ENCODE measurements around the gene LATS2.

Gene LATS2

DNA sequence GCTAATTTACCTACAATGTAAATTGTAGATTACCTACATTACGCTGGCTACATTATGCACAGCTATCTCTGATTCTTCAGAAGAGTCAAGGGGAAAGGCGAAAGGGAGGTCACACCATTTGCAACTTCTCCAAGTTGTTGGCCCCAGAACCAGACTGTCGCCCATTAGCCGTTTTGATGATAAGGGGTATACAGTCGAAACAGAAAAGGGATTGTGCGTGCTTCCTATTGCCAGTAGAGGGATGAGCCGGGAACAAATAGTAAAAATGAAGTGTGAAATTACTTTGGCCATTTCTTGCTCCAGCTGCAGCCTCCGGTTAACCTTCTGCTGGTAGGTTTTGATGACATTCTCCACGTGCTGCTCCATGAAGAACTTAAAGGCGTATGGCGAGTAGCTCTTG, 73.8 kb downstream of the LATS2 start:
- H3K36me3 ChIP-seq (ENCODE audit: control insufficient read depth in 2 of 2, insufficient read depth in 1 of 2, low read length in 2 of 2) = peaks cover 0 to 52% of the 10 kb centered on the region in 2 experiments; a peak in 2 of 3 replicates
- no peak overlapping the region for H3K27ac ChIP-seq (ENCODE audit: extremely low read depth, low read depth, low read length)
- no peak for TF ChIP-seq SALL2 (tag by site-specific recombination; IDR thresholded peaks at IDR 0.05; ENCODE audit: borderline replicate concordance)
- TF ChIP-seq BCL11B (tag by site-specific recombination; IDR thresholded peaks at IDR 0.05; ENCODE audit: low read depth) = no peak
- no peak for TF ChIP-seq TCF7L2 (IDR thresholded peaks at IDR 0.05; ENCODE audit: borderline replicate concordance, low read depth, low read length)
- no peak for TF ChIP-seq ZNF2 (tag by site-specific recombination; IDR thresholded peaks at IDR 0.05)
- ChIA-PET POLR2A (no interaction called here), CTCF (no interaction called here)
- no peak overlapping the region for H3K4me3 ChIP-seq (ENCODE audit: low read depth, low read length)
- no peaks in the 10 kb centered on the region for H3K9me3 ChIP-seq (ENCODE audit: control insufficient read depth, insufficient read depth, low read depth, low read length)
- no peaks in the 10 kb centered on the region for H3K4me1 ChIP-seq (ENCODE audit: control insufficient read depth, insufficient read depth, low read length)

DNA sequence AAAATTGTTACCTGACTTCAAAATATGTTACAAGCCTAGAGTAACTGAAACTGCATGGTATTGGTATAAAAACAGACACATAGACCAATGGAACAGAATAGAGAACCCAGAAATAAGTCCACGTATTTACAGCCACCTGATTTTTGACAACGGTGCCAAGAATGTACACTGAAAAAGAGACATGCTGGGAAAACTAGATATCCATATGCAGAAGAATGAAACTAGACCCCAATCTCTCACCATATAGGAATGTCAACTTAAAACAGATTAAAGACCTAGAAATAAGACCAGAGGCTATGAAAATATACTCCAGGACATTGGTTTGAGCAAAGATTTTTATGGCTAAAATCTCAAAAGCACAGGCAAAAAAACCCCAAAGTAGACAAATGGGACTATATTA, 76.5 kb downstream of the LATS2 start:
- H3K36me3 ChIP-seq (ENCODE audit: control insufficient read depth in 2 of 2, insufficient read depth in 1 of 2, low read length in 2 of 2) = peaks cover 0 to 57% of the 10 kb centered on the region in 2 experiments; a peak in 2 of 3 replicates
- CTCF ChIA-PET = interaction anchor here (0.6 to 1.1 kb wide), 2 partner anchors 492 to 1220 kb away, joined by 4 to 7 read pairs; no protein-coding TSS in a partner anchor

DNA sequence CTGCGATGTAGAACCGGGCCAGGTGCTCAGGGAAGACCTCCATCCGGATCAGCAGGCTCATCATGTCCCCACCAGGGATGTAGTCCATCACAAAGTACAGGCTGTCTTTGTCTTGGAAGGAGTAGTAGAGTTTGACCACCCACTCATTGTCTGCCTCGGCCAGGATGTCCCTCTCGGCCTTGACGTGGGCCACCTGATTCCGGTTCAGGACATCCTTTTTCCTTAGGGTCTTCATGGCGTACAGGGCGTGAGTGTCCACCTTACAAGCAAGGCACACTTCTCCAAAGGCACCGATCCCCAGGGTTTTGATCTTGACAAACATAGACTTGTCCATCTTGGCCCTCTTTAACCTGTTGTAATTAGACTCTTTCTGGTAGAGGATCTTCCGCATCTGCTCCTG, 78.0 kb downstream of the LATS2 start:
- no peaks in the 10 kb centered on the region for H3K4me1 ChIP-seq (ENCODE audit: control insufficient read depth, insufficient read depth, low read length)
- H3K27ac ChIP-seq (ENCODE audit: extremely low read depth, low read depth, low read length) = no peak overlapping the region
- no peak for TF ChIP-seq ZNF664 (tag by site-specific recombination; IDR thresholded peaks at IDR 0.05)
- TF ChIP-seq, protein P1, sequence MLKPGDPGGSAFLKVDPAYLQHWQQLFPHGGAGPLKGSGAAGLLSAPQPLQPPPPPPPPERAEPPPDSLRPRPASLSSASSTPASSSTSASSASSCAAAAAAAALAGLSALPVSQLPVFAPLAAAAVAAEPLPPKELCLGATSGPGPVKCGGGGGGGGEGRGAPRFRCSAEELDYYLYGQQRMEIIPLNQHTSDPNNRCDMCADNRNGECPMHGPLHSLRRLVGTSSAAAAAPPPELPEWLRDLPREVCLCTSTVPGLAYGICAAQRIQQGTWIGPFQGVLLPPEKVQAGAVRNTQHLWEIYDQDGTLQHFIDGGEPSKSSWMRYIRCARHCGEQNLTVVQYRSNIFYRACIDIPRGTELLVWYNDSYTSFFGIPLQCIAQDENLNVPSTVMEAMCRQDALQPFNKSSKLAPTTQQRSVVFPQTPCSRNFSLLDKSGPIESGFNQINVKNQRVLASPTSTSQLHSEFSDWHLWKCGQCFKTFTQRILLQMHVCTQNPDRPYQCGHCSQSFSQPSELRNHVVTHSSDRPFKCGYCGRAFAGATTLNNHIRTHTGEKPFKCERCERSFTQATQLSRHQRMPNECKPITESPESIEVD (tag by site-specific recombination; IDR thresholded peaks at IDR 0.05) = no peak
- no peak for TF ChIP-seq ZNF707 (tag by site-specific recombination; IDR thresholded peaks at IDR 0.05)
- no peak for TF ChIP-seq PRDM1 (tag by site-specific recombination; IDR thresholded peaks at IDR 0.05)
- TF ChIP-seq ZNF366 (tag by site-specific recombination; conservative IDR thresholded peaks at IDR 0.05) = no peak
- no peak for TF ChIP-seq GLIS1 (tag by site-specific recombination; IDR thresholded peaks at IDR 0.05)
- no peak for TF ChIP-seq HOXC10 (CRISPR knock-in tag; IDR thresholded peaks at IDR 0.05)
- no peak for TF ChIP-seq ZNF596 (tag by site-specific recombination; IDR thresholded peaks at IDR 0.05)
- no peak for TF ChIP-seq ZIC2 (tag by site-specific recombination; IDR thresholded peaks at IDR 0.05)
- no peaks in the 10 kb centered on the region for H3K9me3 ChIP-seq (ENCODE audit: control insufficient read depth, insufficient read depth, low read depth, low read length)
- ChIA-PET CTCF (no interaction called here), POLR2A (no interaction called here)
- H3K4me3 ChIP-seq (ENCODE audit: low read depth, low read length) = no peak overlapping the region
- peaks cover 0 to 49% of the 10 kb centered on the region in 2 experiments; a peak in 2 of 3 replicates for H3K36me3 ChIP-seq (ENCODE audit: control insufficient read depth in 2 of 2, insufficient read depth in 1 of 2, low read length in 2 of 2)

More for the DNA sequence above, 76.5 kb downstream of the LATS2 start:
- no peaks in the 10 kb centered on the region for H3K9me3 ChIP-seq (ENCODE audit: control insufficient read depth, insufficient read depth, low read depth, low read length)
- TF ChIP-seq, protein P2, sequence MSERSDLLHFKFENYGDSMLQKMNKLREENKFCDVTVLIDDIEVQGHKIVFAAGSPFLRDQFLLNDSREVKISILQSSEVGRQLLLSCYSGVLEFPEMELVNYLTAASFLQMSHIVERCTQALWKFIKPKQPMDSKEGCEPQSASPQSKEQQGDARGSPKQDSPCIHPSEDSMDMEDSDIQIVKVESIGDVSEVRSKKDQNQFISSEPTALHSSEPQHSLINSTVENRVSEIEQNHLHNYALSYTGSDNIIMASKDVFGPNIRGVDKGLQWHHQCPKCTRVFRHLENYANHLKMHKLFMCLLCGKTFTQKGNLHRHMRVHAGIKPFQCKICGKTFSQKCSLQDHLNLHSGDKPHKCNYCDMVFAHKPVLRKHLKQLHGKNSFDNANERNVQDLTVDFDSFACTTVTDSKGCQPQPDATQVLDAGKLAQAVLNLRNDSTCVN (tag by site-specific recombination; optimal IDR thresholded peaks at IDR 0.05) = no peak
- TF ChIP-seq ZNF223 (tag by site-specific recombination; IDR thresholded peaks at IDR 0.05) (no peak), ZNF214 (tag by site-specific recombination; IDR thresholded peaks at IDR 0.05; ENCODE audit: borderline replicate concordance) (no peak), ZBTB1 (tag by site-specific recombination; IDR thresholded peaks at IDR 0.05) (no peak), ZNF777 (tag by site-specific recombination; IDR thresholded peaks at IDR 0.05; ENCODE audit: borderline replicate concordance) (no peak), ZNF701 (tag by site-specific recombination; IDR thresholded peaks at IDR 0.05) (no peak), ZNF366 (tag by site-specific recombination; conservative IDR thresholded peaks at IDR 0.05) (no peak)
- TF ChIP-seq, protein P3, sequence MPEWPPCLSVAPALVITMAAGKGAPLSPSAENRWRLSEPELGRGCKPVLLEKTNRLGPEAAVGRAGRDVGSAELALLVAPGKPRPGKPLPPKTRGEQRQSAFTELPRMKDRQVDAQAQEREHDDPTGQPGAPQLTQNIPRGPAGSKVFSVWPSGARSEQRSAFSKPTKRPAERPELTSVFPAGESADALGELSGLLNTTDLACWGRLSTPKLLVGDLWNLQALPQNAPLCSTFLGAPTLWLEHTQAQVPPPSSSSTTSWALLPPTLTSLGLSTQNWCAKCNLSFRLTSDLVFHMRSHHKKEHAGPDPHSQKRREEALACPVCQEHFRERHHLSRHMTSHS (tag by site-specific recombination; IDR thresholded peaks at IDR 0.05) = no peak
- no peak overlapping the region for H3K27ac ChIP-seq (ENCODE audit: extremely low read depth, low read depth, low read length)
- no peaks in the 10 kb centered on the region for H3K4me1 ChIP-seq (ENCODE audit: control insufficient read depth, insufficient read depth, low read length)
- POLR2A ChIA-PET = no interaction called here
- H3K4me3 ChIP-seq (ENCODE audit: low read depth, low read length) = no peak overlapping the region

All from HEK293 (cell line).